IMR-90 (cell line): Measurements from ENCODE around the gene PPM1H. TPM values are rescaled to one million over a fixed set of nuclear protein-coding genes. Genes with fewer than 3 reads are reported as not detected.

Experiments used
- ATAC-seq: fragments of 200-7000 bp; cut with Tn5 transposase; 2 replicates; pipeline ENCODE4 v1.9.1; 2020; ENCODE audit warnings: low read depth, mild to moderate bottlenecking, moderate library complexity
- BruUV-seq: library from RNA; stranded (reverse); fragments of 400-500 nt; replicated peaks from 2 replicates; lab custom pipeline; 2021; lab: Mats Ljungman, UMichigan
- CTCF ChIA-PET: fragments of 300-600 bp; formaldehyde crosslinking; extraction: SDS; loops from one replicate; lab custom pipeline; 2021; ENCODE audit warnings: antibody characterized with exemption; lab: Yijun Ruan, JAX
- POLR2A ChIA-PET: fragments of 300-600 bp; sonication (Branson Sonifier 250); formaldehyde crosslinking; loops from one replicate; lab custom pipeline; 2022; ENCODE audit warnings: antibody characterized with exemption; ENCODE audit not compliant: unreplicated experiment; lab: Charles Lee
- DNase-seq: peaks from one replicate; pipeline ENCODE4 v3.0.0; 2013
- H2AFZ ChIP-seq: replicated peaks from 2 replicates; pipeline ENCODE3; 2013; ENCODE audit warnings: low read length, mild to moderate bottlenecking; ENCODE audit not compliant: poor library complexity
- H2AK5ac ChIP-seq: 2 replicates; pipeline ENCODE4 v1.6.1; 2013; ENCODE audit warnings: low read depth, low read length, inconsistent platforms
- H2AK9ac ChIP-seq: replicated peaks from 2 replicates; pipeline ENCODE3; 2013; ENCODE audit warnings: mild to moderate bottlenecking, low read depth, low read length, moderate library complexity; ENCODE audit not compliant: poor library complexity
- H2BK120ac ChIP-seq: 2 replicates; pipeline ENCODE4 v1.6.1; 2013; ENCODE audit warnings: low read depth, low read length, inconsistent platforms
- H2BK15ac ChIP-seq: 3 replicates; pipeline ENCODE4 v1.6.1; 2013; ENCODE audit warnings: low read depth, low read length, inconsistent platforms
- H2BK20ac ChIP-seq: 2 replicates; pipeline ENCODE4 v1.6.1; 2013; ENCODE audit warnings: low read depth, mild to moderate bottlenecking, inconsistent platforms, low read length, moderate library complexity
- H2BK5ac ChIP-seq: 2 replicates; pipeline ENCODE4 v1.6.1; 2013; ENCODE audit warnings: mild to moderate bottlenecking, low read depth, low read length, inconsistent platforms; ENCODE audit not compliant: poor library complexity, severe bottlenecking
- H3K14ac ChIP-seq: replicated peaks from 2 replicates; pipeline ENCODE4 v1.6.1; 2013; ENCODE audit warnings: low read depth, low read length, inconsistent platforms
- H3K18ac ChIP-seq: 2 replicates; pipeline ENCODE4 v1.6.1; 2013; ENCODE audit warnings: low read depth, low read length, control low read depth
- H3K23ac ChIP-seq: 2 replicates; pipeline ENCODE4 v1.6.1; 2013; ENCODE audit warnings: low read depth, low read length, inconsistent platforms
- H3K27ac ChIP-seq: 2 replicates; pipeline ENCODE4 v1.5.1; 2013; ENCODE audit warnings: mild to moderate bottlenecking, control low read depth, low read length; ENCODE audit not compliant: insufficient read depth
- H3K27me3 ChIP-seq: 2 replicates; pipeline ENCODE4 v1.6.1; 2013; ENCODE audit warnings: low read length; ENCODE audit not compliant: control insufficient read depth, insufficient read depth
- H3K36me3 ChIP-seq: 2 replicates; pipeline ENCODE4 v1.6.1; 2013; ENCODE audit warnings: low read length, mixed read lengths; ENCODE audit not compliant: control insufficient read depth, insufficient read depth
- H3K4ac ChIP-seq: 2 replicates; pipeline ENCODE4 v1.6.1; 2013; ENCODE audit warnings: low read depth, low read length, inconsistent platforms
- H3K4me1 ChIP-seq: 2 replicates; pipeline ENCODE4 v1.6.1; 2013; ENCODE audit warnings: low read length, mixed read lengths; ENCODE audit not compliant: control insufficient read depth, insufficient read depth
- H3K4me2 ChIP-seq: 2 replicates; pipeline ENCODE4 v1.6.1; 2013; ENCODE audit warnings: low read depth, mild to moderate bottlenecking, control low read depth, low read length, moderate library complexity
- H3K4me3 ChIP-seq: 2 replicates; pipeline ENCODE4 v1.5.1; 2013; ENCODE audit warnings: low read depth, mild to moderate bottlenecking, control low read depth, low read length, moderate library complexity; ENCODE audit not compliant: insufficient read depth
- H3K56ac ChIP-seq: 2 replicates; pipeline ENCODE4 v1.6.1; 2013; ENCODE audit warnings: low read length, inconsistent platforms; ENCODE audit not compliant: insufficient read depth; ENCODE audit errors: extremely low read depth
- H3K79me1 ChIP-seq, 2 experiments: 2 replicates each; pipeline ENCODE4 v1.6.1; 2013; ENCODE audit warnings: low read length in 2 of 2, inconsistent platforms in 1 of 2, low read depth in 1 of 2
- H3K9ac ChIP-seq: 2 replicates; pipeline ENCODE4 v1.6.1; 2013; ENCODE audit warnings: low read depth, low read length, control low read depth
- H3K9me1 ChIP-seq: 2 replicates; pipeline ENCODE4 v1.6.1; 2013; ENCODE audit warnings: low read length, inconsistent platforms; ENCODE audit not compliant: insufficient read depth
- H3K9me3 ChIP-seq: 2 replicates; pipeline ENCODE4 v1.6.1; 2013; ENCODE audit warnings: low read length; ENCODE audit not compliant: control insufficient read depth, insufficient read depth
- H4K20me1 ChIP-seq: 2 replicates; pipeline ENCODE4 v1.6.1; 2013; ENCODE audit warnings: low read length, inconsistent platforms; ENCODE audit not compliant: insufficient read depth
- H4K5ac ChIP-seq: 2 replicates; pipeline ENCODE4 v1.6.1; 2013; ENCODE audit warnings: mild to moderate bottlenecking, low read depth, low read length, control low read depth
- H4K8ac ChIP-seq, 2 experiments: 2 replicates each; pipeline ENCODE4 v1.6.1; 2013; ENCODE audit warnings: low read depth in 2 of 2, low read length in 2 of 2, control low read depth in 1 of 2, inconsistent platforms in 1 of 2
- H4K91ac ChIP-seq: 2 replicates; pipeline ENCODE4 v1.6.1; 2013; ENCODE audit warnings: low read depth, low read length, inconsistent platforms; ENCODE audit not compliant: insufficient read depth
- BHLHE40 ChIP-seq: fragments of 150-350 bp; IDR thresholded peaks from 2 replicates; pipeline ENCODE4 v1.6.1; 2016; ENCODE audit warnings: mild to moderate bottlenecking, low read depth, low read length
- CHD1 ChIP-seq: IDR thresholded peaks from 2 replicates; pipeline ENCODE4 v1.6.1; 2012; ENCODE audit warnings: low read depth, low read length, improper control_type of control experiment
- MXI1 ChIP-seq: IDR thresholded peaks from 2 replicates; pipeline ENCODE4 v1.6.1; 2012; ENCODE audit warnings: low read depth, mild to moderate bottlenecking, low read length, moderate library complexity, borderline replicate concordance
- NFE2L2 ChIP-seq: fragments of 150-350 bp; IDR thresholded peaks from 2 replicates; pipeline ENCODE4 v1.6.1; 2016; ENCODE audit warnings: low read depth, mild to moderate bottlenecking, low read length
- RAD21 ChIP-seq: IDR thresholded peaks from 2 replicates; pipeline ENCODE4 v1.6.1; 2012; ENCODE audit warnings: low read length, improper control_type of control experiment
- RFX5 ChIP-seq: IDR thresholded peaks from 2 replicates; pipeline ENCODE4 v1.8.0; 2012; ENCODE audit warnings: low read depth, mild to moderate bottlenecking, low read length, moderate library complexity
- SMC3 ChIP-seq: fragments of 150-350 bp; IDR thresholded peaks from 2 replicates; pipeline ENCODE4 v1.6.1; 2016; ENCODE audit warnings: low read depth, mild to moderate bottlenecking, antibody characterized with exemption, low read length, moderate library complexity
- WGBS, 2 experiments: methylation state at CpG; one replicate each; pipeline versions ENCODE4 v1.1.5 to v1.1.7; 2013; ENCODE audit warnings: missing lambda C conversion rate in 2 of 2; ENCODE audit not compliant: insufficient read length in 1 of 2; ENCODE audit errors: extremely low coverage in 2 of 2; 5-methylcytosine and 5-hydroxymethylcytosine counted together
- dilution Hi-C: fragments of 300-500 bp; cut with HindIII; formaldehyde crosslinking; loops from one replicate; pipeline ENCODE4 v1.14.3; 2018; ENCODE audit warnings: low sequenced_read_pairs; ENCODE audit not compliant: unreplicated experiment
- in situ Hi-C: fragments of 300-500 bp; cut with MboI; formaldehyde crosslinking; loops from 3 replicates; pipeline ENCODE4 v1.14.3; 2019; ENCODE audit warnings: low sequenced_read_pairs, inconsistent platforms, mixed read lengths
- intact Hi-C: fragments of 100-400 bp; cut with micrococcal nuclease; formaldehyde crosslinking; loops from 2 replicates; pipeline ENCODE4 v1.10.0; 2022
- polyA plus RNA-seq, 3 experiments: library from polyadenylated mRNA; depleted of rRNA; stranded (reverse); fragments of >200 nt; gene quantifications; 2 replicates each; pipeline ENCODE4 v1.2.3, GENCODE V29; 2012; ENCODE audit warnings: low replicate concordance in 1 of 3
- total RNA-seq: library from RNA; depleted of rRNA; stranded (reverse); fragments of >200 nt; gene quantifications from 2 replicates; pipeline ENCODE4 v1.2.3, GENCODE V29; 2012
- TF ChIP-seq, protein P1 (sequence below): conservative IDR thresholded peaks from 2 replicates; pipeline ENCODE4 v1.5.1; 2012; ENCODE audit warnings: mild to moderate bottlenecking, low read depth, low read length, improper control_type of control experiment

Gene PPM1H
- total and polyA plus RNA-seq, 2 of the 4 experiments (the other 2 are of a cell fraction) = 0.14 to 0.18 TPM

DNA sequence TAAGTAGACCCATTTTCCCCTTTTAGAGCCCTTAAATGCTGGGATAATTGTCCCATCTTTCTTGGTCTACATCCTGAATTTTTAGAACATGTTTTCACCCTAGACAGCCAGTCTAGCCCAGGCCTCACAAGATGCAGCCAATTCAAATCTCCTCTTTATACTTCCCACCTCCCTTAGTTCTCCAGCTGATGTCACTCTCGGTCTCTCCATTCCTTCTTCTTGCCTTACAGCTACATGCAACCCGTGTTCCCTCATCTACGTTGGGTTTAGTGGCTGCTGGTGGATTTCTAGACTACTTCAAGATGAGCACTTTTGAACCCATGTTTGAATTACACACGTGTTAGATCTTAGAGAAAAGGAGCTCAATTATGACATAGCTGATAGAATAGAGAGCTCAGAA lies 132.0 kb downstream of the PPM1H start:
- H3K4ac ChIP-seq = no peak overlapping the region
- in situ Hi-C loops = no loop called here
- DNase-seq (peak; percentile 37), ATAC-seq (peak; percentile 71)
- H2AK9ac ChIP-seq = no peak overlapping the region
- ChIA-PET POLR2A (no interaction called here), CTCF (interaction anchor here (1.3 to 2.0 kb wide), 3 partner anchors 10 to 349 kb away, joined by 4 to 9 read pairs (median 6); no protein-coding TSS in a partner anchor)
- no TSS peak for BruUV-seq
- no peaks in the 10 kb centered on the region for H4K20me1 ChIP-seq
- H2BK120ac ChIP-seq = no peak overlapping the region
- TF ChIP-seq SMC3 = peak; percentile 41; the same call in 1 of the 2 replicates
- TF ChIP-seq RFX5 = no peak
- no peak for TF ChIP-seq MXI1
- TF ChIP-seq RAD21 = peak; percentile 57
- TF ChIP-seq, protein P1, sequence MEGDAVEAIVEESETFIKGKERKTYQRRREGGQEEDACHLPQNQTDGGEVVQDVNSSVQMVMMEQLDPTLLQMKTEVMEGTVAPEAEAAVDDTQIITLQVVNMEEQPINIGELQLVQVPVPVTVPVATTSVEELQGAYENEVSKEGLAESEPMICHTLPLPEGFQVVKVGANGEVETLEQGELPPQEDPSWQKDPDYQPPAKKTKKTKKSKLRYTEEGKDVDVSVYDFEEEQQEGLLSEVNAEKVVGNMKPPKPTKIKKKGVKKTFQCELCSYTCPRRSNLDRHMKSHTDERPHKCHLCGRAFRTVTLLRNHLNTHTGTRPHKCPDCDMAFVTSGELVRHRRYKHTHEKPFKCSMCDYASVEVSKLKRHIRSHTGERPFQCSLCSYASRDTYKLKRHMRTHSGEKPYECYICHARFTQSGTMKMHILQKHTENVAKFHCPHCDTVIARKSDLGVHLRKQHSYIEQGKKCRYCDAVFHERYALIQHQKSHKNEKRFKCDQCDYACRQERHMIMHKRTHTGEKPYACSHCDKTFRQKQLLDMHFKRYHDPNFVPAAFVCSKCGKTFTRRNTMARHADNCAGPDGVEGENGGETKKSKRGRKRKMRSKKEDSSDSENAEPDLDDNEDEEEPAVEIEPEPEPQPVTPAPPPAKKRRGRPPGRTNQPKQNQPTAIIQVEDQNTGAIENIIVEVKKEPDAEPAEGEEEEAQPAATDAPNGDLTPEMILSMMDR = peak; percentile 44
- TF ChIP-seq BHLHE40 = no peak
- TF ChIP-seq CHD1 = no peak
- TF ChIP-seq NFE2L2 = no peak
- no peak overlapping the region for H3K18ac ChIP-seq
- H4K91ac ChIP-seq = no peak overlapping the region
- no peak overlapping the region for H3K23ac ChIP-seq
- peaks cover 10% of the 10 kb centered on the region for H3K27me3 ChIP-seq
- H3K4me1 ChIP-seq = no peaks in the 10 kb centered on the region
- H3K9me1 ChIP-seq = no peaks in the 10 kb centered on the region
- H2BK20ac ChIP-seq = no peak overlapping the region
- no peaks in the 10 kb centered on the region for H3K79me1 ChIP-seq
- no peak overlapping the region for H3K27ac ChIP-seq
- H3K36me3 ChIP-seq = no peaks in the 10 kb centered on the region
- H2BK5ac ChIP-seq = no peak overlapping the region
- H3K14ac ChIP-seq = no peak overlapping the region
- intact Hi-C loops = loop anchor here (1.0 kb wide), 1 partner anchor 266 kb away; no protein-coding TSS in a partner anchor
- no peak overlapping the region for H3K9ac ChIP-seq
- no peak overlapping the region for H3K4me3 ChIP-seq
- H4K8ac ChIP-seq = no peak overlapping the region
- no peaks in the 10 kb centered on the region for H3K9me3 ChIP-seq
- no CpG with 5 or more reads among the region's 4 CpGs for WGBS, 2 experiments
- dilution Hi-C loops = no loop called here
- H2AK5ac ChIP-seq = no peak overlapping the region
- no peak overlapping the region for H2AFZ ChIP-seq
- no peak overlapping the region for H3K4me2 ChIP-seq
- no peak overlapping the region for H2BK15ac ChIP-seq
- H3K56ac ChIP-seq = no peak overlapping the region
- no peak overlapping the region for H4K5ac ChIP-seq
